SK-N-MC (cell line): Measurements from ENCODE around the gene LRP1B.

Experiments used
- EZH2 ChIP-seq: fragments of 200-600 bp; sonication (generic); IDR thresholded peaks from one replicate; pipeline ENCODE4 v1.6.1; 2017; ENCODE audit warnings: antibody characterized with exemption
- FOXP2 ChIP-seq: optimal IDR thresholded peaks from 2 replicates; pipeline ENCODE3; 2011; ENCODE audit warnings: mild to moderate bottlenecking, moderate library complexity; ENCODE audit not compliant: insufficient read depth; ENCODE audit errors: extremely low read length, control extremely low read depth
- POLR2AphosphoS5 ChIP-seq: IDR thresholded peaks from 2 replicates; pipeline ENCODE4 v1.6.1; 2012; ENCODE audit warnings: mild to moderate bottlenecking, low read depth, low read length, borderline replicate concordance

DNA sequence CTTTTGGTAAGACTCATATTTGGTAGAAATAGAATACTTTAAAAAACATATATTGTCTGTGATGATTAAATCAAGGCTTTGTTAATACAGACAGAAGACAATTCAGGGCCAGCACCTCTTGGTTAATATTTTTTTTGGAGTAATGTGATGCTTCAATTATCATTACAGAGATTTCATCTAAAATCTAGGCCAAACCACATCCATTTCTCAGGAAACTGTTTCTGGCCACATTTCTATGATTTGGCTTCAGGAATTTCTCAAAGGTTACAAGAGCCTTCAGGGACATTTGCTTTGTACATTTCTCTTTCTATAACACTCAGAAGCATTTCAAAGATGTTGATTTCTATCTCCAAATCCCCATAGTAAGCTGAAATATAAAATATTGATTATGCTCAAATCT, 614.9 kb downstream of the LRP1B start:
- TF ChIP-seq POLR2AphosphoS5, result no peak
- no peak for TF ChIP-seq EZH2
- TF ChIP-seq FOXP2, result no peak
